ENCODE measurements around the gene SETBP1.

The SETBP1 gene

GRCh38 chr18:45060102-45060501 is 379.4 kb downstream of the SETBP1 start:
- TF ChIP-seq CTCF (IDR thresholded peaks at IDR 0.05; ENCODE audit: low read depth, low read length) = no peak
- H3K4me3 ChIP-seq (ENCODE audit: low read depth, low read length) = no peak overlapping the region
- H3K36me3 ChIP-seq = no peaks in the 10 kb centered on the region
- DNase-seq = no peak
- H3K27me3 ChIP-seq = no peaks in the 10 kb centered on the region
- no peaks in the 10 kb centered on the region for H3K9me3 ChIP-seq
- no peaks in the 10 kb centered on the region for H3K4me1 ChIP-seq

GRCh38 chr18:45061359-45061758 is 380.7 kb downstream of the SETBP1 start:
- no peak for DNase-seq
- no peaks in the 10 kb centered on the region for H3K4me1 ChIP-seq
- TF ChIP-seq CTCF (IDR thresholded peaks at IDR 0.05; ENCODE audit: low read depth, low read length) = no peak

GRCh38 chr18:45063246-45064038 is 382.8 kb downstream of the SETBP1 start:
- Histone ChIP-seq H3K9me3 (no peaks in the 10 kb centered on the region), H3K36me3 (no peaks in the 10 kb centered on the region), H3K4me3 (ENCODE audit: low read depth, low read length) (no peak overlapping the region), H3K4me1 (no peaks in the 10 kb centered on the region), H3K27me3 (no peaks in the 10 kb centered on the region)
- no peak for TF ChIP-seq CTCF (IDR thresholded peaks at IDR 0.05; ENCODE audit: low read depth, low read length)
- DNase-seq = no peak

More at GRCh38 chr18:45061359-45061758, 380.7 kb downstream of the SETBP1 start:
- no peaks in the 10 kb centered on the region for H3K36me3 ChIP-seq
- no peaks in the 10 kb centered on the region for H3K9me3 ChIP-seq
- no peaks in the 10 kb centered on the region for H3K27me3 ChIP-seq
- no peak overlapping the region for H3K4me3 ChIP-seq (ENCODE audit: low read depth, low read length)

GRCh38 chr18:45066210-45066609 is 385.5 kb downstream of the SETBP1 start:
- Histone ChIP-seq H3K9me3 (no peaks in the 10 kb centered on the region), H3K4me1 (no peaks in the 10 kb centered on the region), H3K36me3 (no peaks in the 10 kb centered on the region), H3K27me3 (no peaks in the 10 kb centered on the region), H3K4me3 (ENCODE audit: low read depth, low read length) (no peak overlapping the region)
- no peak for TF ChIP-seq CTCF (IDR thresholded peaks at IDR 0.05; ENCODE audit: low read depth, low read length)
- no peak for DNase-seq

GRCh38 chr18:45066886-45067285 is 386.2 kb downstream of the SETBP1 start:
- no peak for DNase-seq
- Histone ChIP-seq H3K27me3 (no peaks in the 10 kb centered on the region), H3K9me3 (no peaks in the 10 kb centered on the region), H3K36me3 (no peaks in the 10 kb centered on the region), H3K4me3 (ENCODE audit: low read depth, low read length) (no peak overlapping the region), H3K4me1 (no peaks in the 10 kb centered on the region)
- TF ChIP-seq CTCF (IDR thresholded peaks at IDR 0.05; ENCODE audit: low read depth, low read length) = no peak

- Histone ChIP-seq H3K36me3 (no peaks in the 10 kb centered on the region), H3K4me1 (no peaks in the 10 kb centered on the region), H3K27me3 (no peaks in the 10 kb centered on the region), H3K4me3 (ENCODE audit: low read depth, low read length) (no peak overlapping the region), H3K9me3 (no peaks in the 10 kb centered on the region)
- no peak for DNase-seq
- TF ChIP-seq CTCF (IDR thresholded peaks at IDR 0.05; ENCODE audit: low read depth, low read length) = no peak
Measured at GRCh38 chr18:45068400-45069094, 387.9 kb downstream of the SETBP1 start.
